GM12864 (cell line): ENCODE data around the gene CREB3L4.
"Not testable (repeated sequence)": the region's sequence is repeated elsewhere in the genome, so short reads cannot be mapped to it uniquely, and the experiment has no call there.

Experiments used
- DNase-seq: peaks from one replicate; pipeline ENCODE4 v3.0.0-alpha.2; 2011; ENCODE audit warnings: low read depth
- H3K4me3 ChIP-seq: 2 replicates; pipeline ENCODE4 v1.5.1; 2011; ENCODE audit warnings: mild to moderate bottlenecking, low read depth, low read length, control low read depth
- CTCF ChIP-seq: IDR thresholded peaks from 2 replicates; pipeline ENCODE4 v1.5.1; 2011; ENCODE audit warnings: low read depth, mild to moderate bottlenecking, moderate library complexity, low read length, control low read depth, inconsistent platforms; ENCODE audit errors: missing control alignments

CREB3L4 gene

GRCh38 chr1:153987621-153988020 is 19.9 kb downstream of the CREB3L4 start:
- DNase-seq = no peak
- no peak for TF ChIP-seq CTCF
- H3K4me3 ChIP-seq = peak overlapping the region; percentile 10; the same call in 1 of the 2 replicates

GRCh38 chr1:153990468-153991150 is 22.9 kb downstream of the CREB3L4 start, which contains the start of gene RPS27:
Gene RPS27 (plus strand): TSS chr1:153990762. CDS start chr1:153990797, 35 bp downstream.
- H3K4me3 ChIP-seq = peak within 1 kb of the TSS; percentile 76
- DNase-seq = peak; percentile 98
- no peak for TF ChIP-seq CTCF

- peak overlapping the region; percentile 76 for H3K4me3 ChIP-seq
- no peak for DNase-seq
- TF ChIP-seq CTCF = no peak
Observed at GRCh38 chr1:153991151-153991630, 23.5 kb downstream of the CREB3L4 start.

GRCh38 chr1:153991806-153992205 is 24.1 kb downstream of the CREB3L4 start:
- no peak for DNase-seq
- TF ChIP-seq CTCF = no peak
- H3K4me3 ChIP-seq = peak overlapping the region; percentile 76

- no peak for TF ChIP-seq CTCF
- no peak overlapping the region for H3K4me3 ChIP-seq
- DNase-seq = no peak
Observed at GRCh38 chr1:153995202-153995601, 27.5 kb downstream of the CREB3L4 start.

- TF ChIP-seq CTCF = no peak
- no peak overlapping the region for H3K4me3 ChIP-seq
- DNase-seq = no peak
Observed at GRCh38 chr1:153995640-153996039, 27.9 kb downstream of the CREB3L4 start.

- not testable (repeated sequence) for DNase-seq, H3K4me3 ChIP-seq
Observed at GRCh38 chr1:153996882-153997281, 29.2 kb downstream of the CREB3L4 start.
